Measurements from ENCODE around the gene NSD1.

Gene NSD1

DNA sequence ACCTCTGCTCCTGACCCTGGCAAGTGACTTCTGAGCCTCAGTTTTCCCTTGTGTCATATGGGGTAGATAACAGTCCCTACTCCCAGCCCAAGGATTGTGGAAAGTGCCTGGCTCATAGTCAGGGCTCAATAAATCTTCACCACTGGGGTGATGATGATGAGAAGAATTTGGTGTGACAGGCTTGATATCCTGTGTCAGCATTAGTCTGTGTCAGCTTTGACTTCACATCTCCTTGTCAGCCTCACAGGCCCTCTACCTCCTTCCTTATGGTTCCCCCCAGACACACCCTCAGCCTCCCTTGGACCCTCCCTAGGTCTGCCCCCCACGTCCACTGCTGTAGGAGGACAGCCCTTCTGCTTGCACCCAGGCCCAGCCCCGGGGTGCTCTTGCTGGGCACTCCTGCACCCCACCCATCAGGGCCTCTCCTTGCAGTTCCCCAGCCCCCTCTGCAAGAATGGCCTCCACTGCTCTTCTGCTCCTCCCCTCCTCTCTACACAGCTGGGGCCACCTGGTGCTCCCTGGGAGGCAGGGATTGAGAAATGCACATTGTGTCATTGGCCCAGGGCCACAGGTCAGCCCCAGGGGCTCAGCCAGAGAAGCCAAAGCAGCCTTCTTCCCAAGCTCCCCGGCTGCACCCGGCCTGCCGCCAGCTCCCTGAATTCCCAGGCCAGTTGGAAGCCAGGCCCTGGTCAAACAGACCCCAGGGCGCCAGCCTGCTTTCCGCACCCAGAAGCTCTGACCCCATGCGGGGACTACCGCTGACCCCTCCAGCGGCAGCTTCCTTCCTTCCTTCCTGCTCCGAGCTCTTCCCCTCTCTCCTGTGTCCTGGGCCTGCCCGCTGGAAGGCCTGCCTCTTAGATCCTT lies 39.1 kb upstream of the NSD1 start:
- H3K4me3 Mint-ChIP-seq: no peak overlapping the region
- no peaks in the 10 kb centered on the region for H3K36me3 Mint-ChIP-seq (ENCODE audit: low read depth)
- no peak for DNase-seq (ENCODE audit: low spot score)
- no peaks in the 10 kb centered on the region for H3K9me3 Mint-ChIP-seq
- H3K4me1 Mint-ChIP-seq (ENCODE audit: low read depth): no peaks in the 10 kb centered on the region
- H3K27ac Mint-ChIP-seq: peak overlapping the region; percentile 37
- peaks cover 3% of the 10 kb centered on the region for H3K27me3 Mint-ChIP-seq (ENCODE audit: low read depth)

DNA sequence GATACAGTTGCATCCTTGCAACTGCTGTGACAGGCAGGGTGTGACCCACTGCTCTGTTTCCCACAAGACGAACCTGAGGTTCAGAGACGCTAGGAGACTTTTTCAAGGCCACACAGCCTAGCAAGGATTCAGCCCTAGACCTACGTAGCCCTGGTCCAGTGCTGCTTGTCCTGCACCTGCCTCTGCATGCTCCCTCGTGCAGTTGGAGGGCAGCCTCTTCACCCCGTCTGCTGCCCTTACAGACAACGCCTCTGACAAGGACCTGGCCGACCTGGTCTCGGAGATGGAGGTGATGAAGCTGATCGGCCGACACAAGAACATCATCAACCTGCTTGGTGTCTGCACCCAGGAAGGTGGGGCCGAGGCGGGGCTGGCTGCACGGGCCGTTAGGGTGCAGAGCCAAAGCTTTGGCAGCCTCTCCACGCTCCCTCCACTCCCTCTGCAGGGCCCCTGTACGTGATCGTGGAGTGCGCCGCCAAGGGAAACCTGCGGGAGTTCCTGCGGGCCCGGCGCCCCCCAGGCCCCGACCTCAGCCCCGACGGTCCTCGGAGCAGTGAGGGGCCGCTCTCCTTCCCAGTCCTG lies 38.4 kb upstream of the NSD1 start:
- no peaks in the 10 kb centered on the region for H3K36me3 Mint-ChIP-seq (ENCODE audit: low read depth)
- DNase-seq (ENCODE audit: low spot score): no peak
- no peak overlapping the region for H3K4me3 Mint-ChIP-seq
- no peaks in the 10 kb centered on the region for H3K9me3 Mint-ChIP-seq
- no peaks in the 10 kb centered on the region for H3K4me1 Mint-ChIP-seq (ENCODE audit: low read depth)
- H3K27me3 Mint-ChIP-seq (ENCODE audit: low read depth): peaks cover 2% of the 10 kb centered on the region
- peak overlapping the region; percentile 37 for H3K27ac Mint-ChIP-seq

DNA sequence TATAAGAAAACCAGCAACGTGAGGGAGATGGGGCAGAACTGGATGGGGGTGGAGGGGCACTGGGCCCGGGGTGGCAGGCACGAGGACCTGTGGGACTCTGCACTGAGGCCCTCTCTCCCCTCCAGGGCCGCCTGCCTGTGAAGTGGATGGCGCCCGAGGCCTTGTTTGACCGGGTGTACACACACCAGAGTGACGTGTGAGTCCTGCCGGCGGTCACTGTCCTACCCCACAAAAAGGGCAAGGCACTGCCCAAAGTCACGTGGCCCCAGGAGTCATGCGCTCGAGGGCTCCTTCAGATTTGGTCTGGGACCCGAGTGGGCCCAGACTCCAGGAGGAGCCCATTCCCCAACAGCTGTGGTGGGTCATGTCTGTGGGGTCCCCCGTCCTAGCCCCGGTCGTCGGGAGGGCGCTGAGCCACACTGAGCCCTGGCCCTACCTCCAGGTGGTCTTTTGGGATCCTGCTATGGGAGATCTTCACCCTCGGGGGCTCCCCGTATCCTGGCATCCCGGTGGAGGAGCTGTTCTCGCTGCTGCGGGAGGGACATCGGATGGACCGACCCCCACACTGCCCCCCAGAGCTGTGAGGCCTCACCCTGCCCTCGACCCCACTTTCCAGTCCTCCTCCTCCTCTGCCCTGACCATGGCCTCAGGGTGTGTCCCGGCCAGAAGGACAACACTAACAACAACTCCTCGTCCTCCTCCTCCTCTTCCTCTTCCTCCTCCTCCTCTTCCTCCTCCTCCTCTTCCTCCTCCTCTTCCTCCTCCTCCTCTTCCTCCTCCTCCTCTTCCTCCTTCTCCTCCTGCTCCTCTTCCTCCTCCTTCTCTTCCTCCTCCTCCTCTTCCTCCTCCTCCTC lies 37.2 kb upstream of the NSD1 start:
- H3K27ac Mint-ChIP-seq: no peak overlapping the region
- H3K9me3 Mint-ChIP-seq: no peaks in the 10 kb centered on the region
- H3K4me3 Mint-ChIP-seq: no peak overlapping the region
- peaks cover 2% of the 10 kb centered on the region for H3K27me3 Mint-ChIP-seq (ENCODE audit: low read depth)
- no peak for DNase-seq (ENCODE audit: low spot score)
- H3K36me3 Mint-ChIP-seq (ENCODE audit: low read depth): no peaks in the 10 kb centered on the region
- no peaks in the 10 kb centered on the region for H3K4me1 Mint-ChIP-seq (ENCODE audit: low read depth)

DNA sequence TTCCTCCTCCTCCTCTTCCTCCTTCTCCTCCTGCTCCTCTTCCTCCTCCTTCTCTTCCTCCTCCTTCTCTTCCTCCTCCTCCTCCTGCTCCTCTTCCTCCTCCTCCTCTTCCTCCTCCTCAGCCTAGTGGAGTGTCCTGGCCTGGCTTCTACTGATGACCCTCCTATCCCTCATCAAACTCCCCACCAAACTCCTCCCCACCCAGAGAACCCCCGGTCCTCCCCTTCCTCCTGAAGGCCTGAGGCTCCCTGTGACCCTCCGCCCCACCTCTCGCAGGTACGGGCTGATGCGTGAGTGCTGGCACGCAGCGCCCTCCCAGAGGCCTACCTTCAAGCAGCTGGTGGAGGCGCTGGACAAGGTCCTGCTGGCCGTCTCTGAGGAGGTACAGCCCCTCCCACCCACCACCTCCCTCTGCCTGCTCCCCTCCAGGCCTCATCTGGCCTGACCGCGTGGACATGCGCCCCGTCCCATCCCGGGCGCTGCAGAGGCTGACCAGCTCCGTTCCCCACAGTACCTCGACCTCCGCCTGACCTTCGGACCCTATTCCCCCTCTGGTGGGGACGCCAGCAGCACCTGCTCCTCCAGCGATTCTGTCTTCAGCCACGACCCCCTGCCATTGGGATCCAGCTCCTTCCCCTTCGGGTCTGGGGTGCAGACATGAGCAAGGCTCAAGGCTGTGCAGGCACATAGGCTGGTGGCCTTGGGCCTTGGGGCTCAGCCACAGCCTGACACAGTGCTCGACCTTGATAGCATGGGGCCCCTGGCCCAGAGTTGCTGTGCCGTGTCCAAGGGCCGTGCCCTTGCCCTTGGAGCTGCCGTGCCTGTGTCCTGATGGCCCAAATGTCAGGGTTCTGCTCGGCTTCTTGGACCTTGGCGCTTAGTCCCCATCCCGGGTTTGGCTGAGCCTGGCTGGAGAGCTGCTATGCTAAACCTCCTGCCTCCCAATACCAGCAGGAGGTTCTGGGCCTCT lies 36.3 kb upstream of the NSD1 start:
- DNase-seq (ENCODE audit: low spot score): no peak
- Mint-ChIP-seq H3K4me1 (ENCODE audit: low read depth) (no peaks in the 10 kb centered on the region), H3K27ac (no peak overlapping the region), H3K9me3 (no peaks in the 10 kb centered on the region), H3K27me3 (ENCODE audit: low read depth) (peaks cover 2% of the 10 kb centered on the region), H3K4me3 (no peak overlapping the region), H3K36me3 (ENCODE audit: low read depth) (no peaks in the 10 kb centered on the region)

DNA sequence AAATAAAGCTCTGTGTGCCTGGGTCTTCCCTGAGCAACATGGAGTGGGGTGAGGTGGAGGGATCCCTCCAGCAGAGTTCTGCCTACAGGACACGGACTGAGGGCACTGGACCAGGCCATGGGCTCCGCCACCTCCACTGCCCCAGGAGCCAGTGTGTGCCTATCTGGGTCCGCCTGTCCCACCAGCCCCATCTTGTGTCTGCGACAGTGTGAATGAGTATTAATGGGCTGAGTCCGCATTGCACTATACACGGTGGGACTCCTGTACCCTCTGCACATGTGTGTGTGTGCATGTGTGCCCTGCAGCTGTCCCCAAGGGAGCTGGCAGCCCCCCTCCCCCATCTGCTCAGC lies 35.5 kb upstream of the NSD1 start:
- Mint-ChIP-seq H3K27ac (no peak overlapping the region), H3K9me3 (no peaks in the 10 kb centered on the region), H3K4me1 (ENCODE audit: low read depth) (no peaks in the 10 kb centered on the region), H3K4me3 (no peak overlapping the region), H3K36me3 (ENCODE audit: low read depth) (no peaks in the 10 kb centered on the region), H3K27me3 (ENCODE audit: low read depth) (peaks cover 2% of the 10 kb centered on the region)
- DNase-seq (ENCODE audit: low spot score): no peak

DNA sequence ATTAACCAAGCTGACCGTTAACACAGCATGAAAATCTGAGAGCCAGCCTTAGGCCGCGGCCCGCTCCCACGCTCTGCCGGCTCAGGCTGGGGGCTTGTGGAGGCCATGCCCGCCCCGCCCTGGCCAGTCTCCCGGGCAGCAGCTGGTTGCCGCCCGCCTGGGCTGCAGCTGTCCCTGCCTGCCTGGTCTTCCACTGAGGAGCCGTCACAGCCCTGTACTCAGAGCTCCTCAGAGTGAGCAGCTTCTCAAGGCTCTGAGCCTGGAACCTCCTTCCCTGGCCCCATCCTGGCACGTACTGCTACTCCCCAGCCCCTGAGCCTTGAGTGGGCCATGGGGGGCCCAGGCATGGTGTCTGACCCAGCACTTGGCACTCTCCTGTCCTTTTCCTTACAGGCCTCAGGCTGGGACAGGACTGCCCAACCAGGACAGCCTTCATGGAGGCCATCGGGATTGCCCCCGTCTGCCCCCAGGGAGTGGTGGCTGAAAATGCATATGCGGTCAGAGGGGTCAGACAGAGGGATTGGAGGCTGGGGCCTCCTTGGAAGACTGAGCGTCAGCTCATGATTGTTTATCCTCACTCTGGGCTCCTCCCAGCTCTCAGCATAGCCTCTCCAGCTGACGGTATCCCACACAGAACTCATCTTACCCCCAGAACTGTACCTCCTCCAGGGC lies 35.0 kb upstream of the NSD1 start:
- Mint-ChIP-seq H3K27ac (no peak overlapping the region), H3K9me3 (no peaks in the 10 kb centered on the region), H3K36me3 (ENCODE audit: low read depth) (no peaks in the 10 kb centered on the region), H3K4me3 (no peak overlapping the region), H3K27me3 (ENCODE audit: low read depth) (peaks cover 2% of the 10 kb centered on the region), H3K4me1 (ENCODE audit: low read depth) (no peaks in the 10 kb centered on the region)
- DNase-seq (ENCODE audit: low spot score): no peak

DNA sequence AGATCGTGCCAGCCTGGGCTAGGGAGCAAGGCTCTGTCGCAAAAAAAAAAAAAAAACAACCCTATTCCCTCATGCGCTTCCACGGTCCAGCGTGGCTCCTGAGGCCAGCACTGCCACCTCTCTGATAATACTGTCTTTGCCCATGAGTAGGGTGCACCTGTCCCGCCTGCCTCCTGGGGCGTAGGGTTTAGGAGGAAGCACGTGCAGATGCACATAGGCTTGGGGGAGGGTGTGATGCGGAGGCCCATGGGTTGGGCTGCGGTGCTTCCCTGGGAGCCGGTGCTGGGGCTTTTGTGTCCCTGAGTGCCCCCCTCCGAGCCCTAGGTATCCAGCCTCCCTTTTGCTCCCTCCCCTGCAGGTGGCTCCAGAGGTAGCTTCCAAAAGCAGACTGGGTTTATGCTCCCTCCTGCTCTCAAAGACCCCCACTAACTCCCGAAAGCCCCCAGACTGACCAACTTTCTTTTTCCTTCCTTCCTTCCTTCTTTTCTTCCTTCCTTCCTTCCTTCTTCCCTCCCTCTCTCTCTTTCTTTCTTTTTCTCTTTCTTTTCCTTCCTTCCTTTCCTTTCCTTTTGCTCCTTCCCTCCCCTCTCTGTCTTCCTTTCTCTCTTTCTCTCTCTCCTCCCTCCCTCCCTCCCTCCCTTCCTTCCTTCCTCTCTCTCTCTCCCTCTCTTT lies 34.0 kb upstream of the NSD1 start:
- H3K4me1 Mint-ChIP-seq (ENCODE audit: low read depth): no peaks in the 10 kb centered on the region
- no peak overlapping the region for H3K27ac Mint-ChIP-seq
- H3K27me3 Mint-ChIP-seq (ENCODE audit: low read depth): peaks cover 2% of the 10 kb centered on the region
- H3K4me3 Mint-ChIP-seq: no peak overlapping the region
- no peaks in the 10 kb centered on the region for H3K36me3 Mint-ChIP-seq (ENCODE audit: low read depth)
- no peaks in the 10 kb centered on the region for H3K9me3 Mint-ChIP-seq
- DNase-seq (ENCODE audit: low spot score): no peak

DNA sequence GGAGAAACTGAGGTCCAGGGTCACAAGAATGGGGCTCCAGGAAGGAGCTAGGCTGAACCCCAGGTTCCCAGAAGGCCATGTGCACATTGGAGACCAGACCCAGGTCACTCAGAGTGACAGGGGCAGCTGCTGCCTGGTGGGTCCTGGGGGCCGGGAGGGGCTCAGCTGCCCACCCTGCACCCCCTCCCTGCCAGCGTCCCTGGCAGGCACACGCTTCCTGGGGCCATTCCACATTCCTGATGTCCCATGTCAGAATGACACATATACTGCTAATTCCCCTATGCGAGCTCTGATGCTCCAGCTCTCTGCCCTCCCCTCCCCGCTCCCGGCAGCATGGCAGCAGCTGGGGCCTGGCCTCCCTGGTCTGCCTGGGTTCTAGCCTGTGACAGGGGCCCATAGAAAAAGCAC lies 32.9 kb upstream of the NSD1 start:
- no peak for DNase-seq (ENCODE audit: low spot score)
- Mint-ChIP-seq H3K4me1 (ENCODE audit: low read depth) (no peaks in the 10 kb centered on the region), H3K4me3 (no peak overlapping the region), H3K27ac (no peak overlapping the region), H3K36me3 (ENCODE audit: low read depth) (no peaks in the 10 kb centered on the region), H3K27me3 (ENCODE audit: low read depth) (peaks cover 2% of the 10 kb centered on the region), H3K9me3 (no peaks in the 10 kb centered on the region)

DNA sequence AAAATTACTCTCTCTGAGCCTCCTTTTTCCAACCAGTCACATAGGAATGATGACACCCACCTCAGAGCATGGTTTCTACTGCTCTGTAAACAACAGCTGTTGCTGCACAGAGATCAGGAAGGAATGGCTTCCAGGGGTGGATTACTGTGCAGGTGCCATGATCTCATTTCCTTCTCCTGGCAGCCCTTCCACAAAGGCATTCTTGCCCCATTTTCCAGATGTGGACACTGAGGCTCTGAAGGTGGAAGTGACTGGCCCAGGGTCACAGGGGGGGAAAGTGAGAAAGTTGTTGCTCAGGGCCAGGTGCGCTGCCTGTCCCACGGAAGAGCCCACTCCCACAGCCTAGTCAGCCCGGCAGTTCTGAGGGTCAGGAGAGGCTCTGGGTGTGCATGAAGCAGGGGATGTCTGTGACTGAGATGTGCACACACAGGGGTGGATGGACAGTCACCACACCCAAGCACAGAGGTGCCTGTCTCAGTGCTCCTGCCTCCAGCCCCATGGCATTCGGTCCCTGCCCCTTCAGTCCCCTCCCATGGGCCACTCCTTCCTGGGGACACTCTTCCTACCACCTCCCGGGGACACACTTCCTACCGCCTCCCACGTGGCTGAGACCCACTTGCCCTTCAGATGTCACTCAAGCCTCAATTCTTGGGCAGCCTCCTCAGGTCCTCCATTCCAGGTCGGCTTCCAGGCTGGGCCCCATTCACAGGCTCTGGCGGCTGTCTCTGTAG lies 29.9 kb upstream of the NSD1 start:
- no peak for DNase-seq (ENCODE audit: low spot score)
- no peak overlapping the region for H3K27ac Mint-ChIP-seq
- no peaks in the 10 kb centered on the region for H3K9me3 Mint-ChIP-seq
- H3K4me1 Mint-ChIP-seq (ENCODE audit: low read depth): no peaks in the 10 kb centered on the region
- no peak overlapping the region for H3K4me3 Mint-ChIP-seq
- H3K27me3 Mint-ChIP-seq (ENCODE audit: low read depth): peaks cover 2% of the 10 kb centered on the region
- H3K36me3 Mint-ChIP-seq (ENCODE audit: low read depth): no peaks in the 10 kb centered on the region

DNA sequence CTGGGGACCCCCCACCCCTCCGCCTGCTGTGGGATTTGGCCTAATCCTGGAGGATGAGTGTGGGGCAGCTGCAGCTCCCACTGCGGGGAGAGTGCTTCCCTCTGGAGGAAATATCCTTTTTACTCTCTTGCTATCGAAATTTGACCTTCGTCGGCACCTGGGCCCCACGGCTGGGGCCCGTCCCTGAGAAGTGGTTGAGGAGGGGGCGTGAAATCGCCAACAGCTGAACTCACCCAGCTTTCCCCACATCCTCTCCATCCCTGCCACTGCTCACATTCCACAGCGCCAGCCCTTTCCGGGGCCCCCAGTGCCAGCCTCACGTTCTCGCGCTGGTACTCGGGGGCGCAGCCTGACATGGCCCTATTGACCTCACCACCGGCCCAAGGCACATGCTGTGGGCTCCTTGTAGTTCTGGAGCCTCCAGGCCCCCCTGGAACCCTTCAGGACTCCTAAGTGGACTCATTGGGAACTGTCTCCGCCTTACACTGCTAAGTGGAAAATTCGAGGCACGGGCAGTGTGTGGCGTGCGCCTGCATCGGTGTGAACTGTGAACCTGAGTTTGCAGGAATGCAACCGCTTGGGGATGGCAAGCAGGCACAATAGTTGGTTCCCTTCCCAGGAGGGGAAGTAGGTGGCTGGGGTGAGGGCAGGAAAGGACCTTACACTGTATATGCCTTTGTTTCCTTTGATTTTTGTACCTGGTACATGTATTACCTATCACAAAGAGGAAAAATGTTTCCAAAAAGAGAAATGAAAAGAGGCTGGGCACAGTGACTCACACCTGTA lies 27.7 kb upstream of the NSD1 start:
- H3K27me3 Mint-ChIP-seq (ENCODE audit: low read depth): no peaks in the 10 kb centered on the region
- H3K4me3 Mint-ChIP-seq: no peak overlapping the region
- no peaks in the 10 kb centered on the region for H3K4me1 Mint-ChIP-seq (ENCODE audit: low read depth)
- DNase-seq (ENCODE audit: low spot score): no peak
- no peaks in the 10 kb centered on the region for H3K36me3 Mint-ChIP-seq (ENCODE audit: low read depth)
- H3K27ac Mint-ChIP-seq: no peak overlapping the region
- no peaks in the 10 kb centered on the region for H3K9me3 Mint-ChIP-seq

DNA sequence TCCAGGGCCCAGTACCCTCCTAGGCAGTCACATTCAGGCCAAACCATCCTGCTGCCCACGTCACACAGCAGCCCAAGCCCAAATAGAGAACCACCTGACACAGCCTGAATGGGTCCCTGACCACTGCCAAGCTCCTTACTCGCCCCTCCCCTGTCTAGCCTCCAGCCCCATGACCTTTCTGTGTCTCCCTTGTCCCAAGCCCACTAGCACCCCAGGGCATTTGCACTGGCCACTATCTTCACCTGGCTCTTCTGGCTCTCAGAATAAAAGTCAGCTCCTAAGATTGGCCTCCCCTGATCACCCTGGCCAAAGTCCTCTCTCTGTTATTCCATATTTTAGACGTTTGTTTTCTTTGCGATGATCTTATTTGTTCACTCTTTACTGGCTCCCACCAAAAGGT lies 26.4 kb upstream of the NSD1 start:
- no peak overlapping the region for H3K4me3 Mint-ChIP-seq
- H3K36me3 Mint-ChIP-seq (ENCODE audit: low read depth): no peaks in the 10 kb centered on the region
- DNase-seq (ENCODE audit: low spot score): no peak
- H3K4me1 Mint-ChIP-seq (ENCODE audit: low read depth): peaks cover 6% of the 10 kb centered on the region
- H3K9me3 Mint-ChIP-seq: no peaks in the 10 kb centered on the region
- no peaks in the 10 kb centered on the region for H3K27me3 Mint-ChIP-seq (ENCODE audit: low read depth)
- H3K27ac Mint-ChIP-seq: no peak overlapping the region

DNA sequence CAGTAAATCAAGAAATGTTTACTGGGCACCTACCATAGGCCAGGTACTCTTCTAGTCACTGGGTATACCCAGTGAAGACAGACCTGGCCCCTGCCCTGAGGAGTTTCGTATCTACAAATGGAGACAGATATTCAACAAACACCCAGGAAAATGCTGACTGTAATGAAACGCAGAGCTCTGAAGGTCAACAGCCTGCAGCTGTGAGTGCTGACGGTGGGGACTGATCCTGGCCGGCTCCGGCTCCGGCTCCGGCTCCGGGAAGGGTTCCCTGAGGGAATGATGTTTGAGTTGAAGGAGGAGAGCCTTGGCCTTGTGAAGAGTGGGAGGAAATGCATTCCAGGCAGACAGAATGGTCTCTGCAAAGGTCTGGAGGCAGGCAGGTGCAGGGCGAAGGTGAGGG lies 23.8 kb upstream of the NSD1 start:
- H3K4me3 Mint-ChIP-seq: no peak overlapping the region
- no peak for DNase-seq (ENCODE audit: low spot score)
- peaks cover 14% of the 10 kb centered on the region for H3K4me1 Mint-ChIP-seq (ENCODE audit: low read depth)
- no peaks in the 10 kb centered on the region for H3K27me3 Mint-ChIP-seq (ENCODE audit: low read depth)
- H3K27ac Mint-ChIP-seq: no peak overlapping the region
- H3K36me3 Mint-ChIP-seq (ENCODE audit: low read depth): no peaks in the 10 kb centered on the region
- H3K9me3 Mint-ChIP-seq: no peaks in the 10 kb centered on the region

Data from T-helper 2 cell treated with Interferon-gamma antibody and Interleukin-4, amounts not matched to agents 5 μg/mL and 100 μg/mL, for 36 hours (primary cell).